GM12801 (cell line): Measurements from ENCODE around the gene DUSP15.

Source experiments
- TF ChIP-seq, protein P1 (sequence below): IDR thresholded peaks from one replicate; pipeline ENCODE4 v1.5.1; 2011; ENCODE audit warnings: control low read depth; ENCODE audit not compliant: insufficient read length; ENCODE audit errors: extremely low read depth

Gene DUSP15

DNA sequence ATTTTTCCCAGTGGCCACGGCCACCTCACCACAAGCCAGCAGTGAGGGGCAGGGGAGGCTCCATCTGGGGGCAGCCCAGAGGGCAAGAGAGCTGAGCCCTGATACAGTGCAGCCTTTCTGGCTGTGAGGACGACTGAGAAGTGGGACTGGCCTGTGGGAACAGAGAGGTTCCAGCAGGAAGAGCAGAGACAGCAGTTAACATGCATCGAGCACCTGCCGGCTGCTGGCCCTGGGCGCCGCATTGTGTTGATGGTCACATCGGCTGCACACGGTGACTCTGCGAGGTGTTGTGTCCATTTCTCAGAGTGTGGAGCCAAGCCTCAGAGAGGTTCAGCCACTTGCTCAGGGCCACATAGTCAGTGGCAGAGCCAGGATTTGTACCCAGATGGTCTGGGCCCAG, 34.8 kb downstream of the DUSP15 start:
- TF ChIP-seq, protein P1, sequence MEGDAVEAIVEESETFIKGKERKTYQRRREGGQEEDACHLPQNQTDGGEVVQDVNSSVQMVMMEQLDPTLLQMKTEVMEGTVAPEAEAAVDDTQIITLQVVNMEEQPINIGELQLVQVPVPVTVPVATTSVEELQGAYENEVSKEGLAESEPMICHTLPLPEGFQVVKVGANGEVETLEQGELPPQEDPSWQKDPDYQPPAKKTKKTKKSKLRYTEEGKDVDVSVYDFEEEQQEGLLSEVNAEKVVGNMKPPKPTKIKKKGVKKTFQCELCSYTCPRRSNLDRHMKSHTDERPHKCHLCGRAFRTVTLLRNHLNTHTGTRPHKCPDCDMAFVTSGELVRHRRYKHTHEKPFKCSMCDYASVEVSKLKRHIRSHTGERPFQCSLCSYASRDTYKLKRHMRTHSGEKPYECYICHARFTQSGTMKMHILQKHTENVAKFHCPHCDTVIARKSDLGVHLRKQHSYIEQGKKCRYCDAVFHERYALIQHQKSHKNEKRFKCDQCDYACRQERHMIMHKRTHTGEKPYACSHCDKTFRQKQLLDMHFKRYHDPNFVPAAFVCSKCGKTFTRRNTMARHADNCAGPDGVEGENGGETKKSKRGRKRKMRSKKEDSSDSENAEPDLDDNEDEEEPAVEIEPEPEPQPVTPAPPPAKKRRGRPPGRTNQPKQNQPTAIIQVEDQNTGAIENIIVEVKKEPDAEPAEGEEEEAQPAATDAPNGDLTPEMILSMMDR, result no peak

DNA sequence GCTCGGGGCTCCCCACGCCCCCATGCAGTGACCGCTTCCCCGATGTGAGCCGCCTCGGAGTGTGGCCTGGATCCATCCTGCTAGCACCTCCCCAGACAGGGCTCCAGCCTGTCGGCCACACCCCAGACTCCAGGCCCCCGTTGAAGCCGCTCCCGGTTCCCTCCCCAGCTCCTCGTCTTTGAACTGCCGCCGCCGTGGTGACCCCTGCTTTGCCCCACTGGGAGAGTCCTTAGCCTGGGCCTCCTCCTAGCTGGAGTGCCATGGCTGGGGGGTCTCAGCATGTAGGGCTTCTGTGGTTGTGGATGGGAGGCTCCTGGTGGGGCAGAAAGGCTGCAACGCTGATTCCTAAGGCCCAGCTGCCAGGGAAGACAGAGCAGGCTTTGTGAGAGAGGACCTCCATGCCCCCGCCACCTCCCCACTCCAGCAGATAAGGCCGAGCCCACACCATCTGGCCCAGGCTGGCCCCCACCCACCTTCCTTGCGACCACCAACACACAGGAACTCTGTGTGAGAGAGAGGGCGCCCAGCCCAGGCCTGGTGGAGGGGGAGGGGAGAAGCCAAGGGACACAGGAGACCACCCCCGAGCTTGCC, 36.3 kb downstream of the DUSP15 start:
- TF ChIP-seq, protein P1, result no peak

DNA sequence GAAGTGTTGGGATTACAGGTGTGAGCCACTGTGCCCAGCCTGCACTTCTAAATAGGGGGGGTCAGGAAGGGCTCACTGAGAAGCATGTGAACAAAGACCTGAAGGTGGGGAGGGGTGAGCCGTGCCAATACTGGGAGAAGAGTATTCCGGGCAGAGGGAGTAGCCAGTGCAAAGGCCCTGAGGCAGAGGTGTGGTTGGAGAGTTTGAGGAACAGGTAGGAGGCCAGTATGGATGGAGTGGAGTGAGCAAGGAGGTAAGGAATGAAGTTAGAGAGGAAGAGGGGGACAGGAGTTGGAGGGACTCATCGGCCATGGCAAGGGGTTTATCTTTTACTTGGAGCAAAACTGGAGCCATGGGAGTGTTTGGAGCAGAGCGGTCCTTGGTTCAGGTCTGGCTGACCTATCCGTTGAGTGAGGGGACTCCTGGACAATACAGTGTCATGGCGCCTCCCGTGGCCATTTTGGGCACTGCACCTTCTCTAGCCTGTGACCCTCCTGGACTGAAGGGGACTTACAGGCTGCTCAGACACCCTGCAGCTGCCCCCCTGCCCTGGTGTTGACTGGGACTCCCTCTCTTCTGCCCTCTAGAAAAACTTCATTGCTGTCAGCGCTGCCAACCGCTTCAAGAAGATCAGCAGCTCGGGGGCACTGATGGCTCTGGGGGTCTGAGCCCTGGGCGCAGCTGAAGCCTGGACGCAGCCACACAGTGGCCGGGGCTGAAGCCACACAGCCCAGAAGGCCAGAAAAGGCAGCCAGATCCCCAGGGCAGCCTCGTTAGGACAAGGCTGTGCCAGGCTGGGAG, 37.0 kb downstream of the DUSP15 start:
- TF ChIP-seq, protein P1, result no peak

DNA sequence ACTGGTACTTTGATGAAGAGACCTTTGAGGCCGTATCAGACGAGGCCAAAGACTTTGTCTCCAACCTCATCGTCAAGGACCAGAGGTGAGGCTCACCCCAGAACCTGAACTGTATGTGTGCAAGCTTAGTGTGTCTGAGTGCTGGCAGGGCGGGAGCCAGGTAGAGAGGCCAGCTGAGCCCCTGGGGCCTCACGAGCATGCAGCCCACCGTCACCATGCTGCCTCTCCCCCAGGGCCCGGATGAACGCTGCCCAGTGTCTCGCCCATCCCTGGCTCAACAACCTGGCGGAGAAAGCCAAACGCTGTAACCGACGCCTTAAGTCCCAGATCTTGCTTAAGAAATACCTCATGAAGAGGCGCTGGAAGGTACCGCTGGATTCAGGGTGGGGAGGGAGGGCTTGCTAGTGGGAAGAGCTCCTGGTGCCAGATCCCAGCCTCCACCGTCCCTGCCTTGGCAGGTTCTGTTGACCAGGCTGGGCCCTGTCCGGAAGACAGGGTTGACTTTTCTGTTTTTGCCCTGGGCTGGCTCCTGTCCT, 38.5 kb downstream of the DUSP15 start:
- TF ChIP-seq, protein P1, result no peak

DNA sequence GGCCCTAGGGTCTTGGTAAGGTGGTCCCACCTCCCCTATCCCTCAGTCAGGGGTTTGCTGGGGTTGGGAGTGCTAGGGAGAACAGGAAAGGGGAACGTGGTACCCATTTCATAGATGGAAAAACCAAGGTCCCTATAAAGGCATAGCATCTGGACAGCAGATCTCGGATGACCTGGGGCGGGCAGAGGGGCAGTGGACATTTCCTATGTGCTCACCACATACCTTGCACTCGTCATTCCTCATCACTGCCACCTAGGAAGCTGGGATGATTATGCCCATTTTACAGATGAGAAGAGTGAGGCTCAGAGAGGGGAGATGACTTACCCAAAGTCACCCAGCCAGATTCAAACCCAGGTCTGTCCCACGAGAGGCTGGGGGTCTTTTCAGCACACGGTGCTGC, 39.1 kb downstream of the DUSP15 start:
- TF ChIP-seq, protein P1, result no peak

DNA sequence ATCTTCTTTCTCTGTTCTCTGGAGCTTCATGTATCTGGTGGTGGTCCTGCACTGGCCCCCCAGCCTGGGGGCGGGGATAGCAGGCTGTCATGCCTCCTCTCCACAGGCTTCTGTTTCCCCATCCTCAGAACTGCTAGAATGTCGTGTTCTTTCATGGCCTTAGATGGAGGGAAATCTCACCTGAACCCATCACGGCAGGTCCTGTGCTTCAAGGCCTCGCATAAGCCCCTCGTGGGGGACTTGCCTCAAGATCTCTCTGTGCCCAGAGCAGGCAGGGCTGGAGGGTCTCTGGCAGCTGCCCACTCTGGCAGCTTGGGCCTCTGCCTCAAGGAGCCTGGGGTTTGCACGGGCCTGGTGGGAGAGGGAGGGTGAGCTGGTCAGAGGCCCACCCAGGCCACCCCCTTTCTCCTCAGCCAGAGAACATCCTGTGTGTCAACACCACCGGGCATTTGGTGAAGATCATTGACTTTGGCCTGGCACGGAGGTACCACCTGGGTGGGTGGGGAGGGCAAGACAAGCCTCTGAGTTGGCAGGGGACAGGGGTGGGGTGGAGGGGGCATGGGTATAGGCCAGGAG, 39.8 kb downstream of the DUSP15 start:
- TF ChIP-seq, protein P1, result no peak

DNA sequence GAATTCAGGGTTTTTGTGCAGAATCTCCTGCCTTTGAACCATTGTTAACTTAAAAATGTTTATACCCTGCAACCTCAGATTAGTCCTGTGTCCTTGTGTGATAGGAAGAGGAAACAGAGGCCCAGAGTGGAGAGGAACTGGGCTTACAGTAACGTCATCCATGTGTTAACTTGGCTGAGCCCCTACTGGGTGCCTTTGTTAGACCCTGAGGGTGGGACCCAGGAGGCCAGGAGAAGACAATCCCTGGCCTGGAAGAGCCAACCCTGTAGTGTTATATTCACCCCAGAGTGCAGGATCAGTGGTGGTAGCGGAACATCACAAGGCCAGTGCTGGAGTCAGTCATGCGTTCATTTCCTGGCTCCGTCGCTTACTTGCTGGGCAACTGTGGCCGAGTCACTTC, 40.6 kb downstream of the DUSP15 start:
- TF ChIP-seq, protein P1, result no peak
